ENCODE data around the gene CDHR1. TPM values are rescaled to one million over a fixed set of nuclear protein-coding genes. Genes with fewer than 3 reads are reported as not detected.

The CDHR1 gene
- total and polyA plus RNA-seq, 8 donors, result 0.03 to 0.77 (median 0.49) TPM; not detected in 1

DNA sequence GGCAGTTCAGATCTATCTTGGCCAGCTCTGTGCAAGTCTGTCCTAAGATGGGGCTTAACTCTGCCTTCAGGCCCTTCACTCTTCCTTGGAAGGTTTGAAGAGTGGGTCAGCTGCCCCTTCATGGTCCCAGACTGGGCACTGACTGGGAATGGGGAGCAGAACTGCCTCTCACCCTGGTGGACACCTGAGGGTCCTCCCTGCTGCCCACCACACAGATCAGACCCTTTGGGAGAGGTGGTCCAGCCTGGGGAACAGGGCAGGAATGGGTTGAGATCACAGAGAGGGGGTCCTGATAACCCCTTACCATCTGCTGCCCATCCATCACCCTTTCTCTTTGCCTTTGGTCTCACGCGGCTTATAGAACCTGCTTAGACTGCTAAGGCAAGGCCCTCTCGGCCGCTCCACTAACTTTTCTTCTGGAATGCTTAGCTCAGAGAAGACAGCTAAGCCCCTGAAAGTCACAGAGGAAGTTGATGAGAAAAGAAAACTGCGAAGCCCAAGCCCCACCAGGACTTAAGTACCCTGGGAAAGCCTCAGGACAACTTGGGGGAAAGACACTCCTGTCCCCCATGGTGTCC is 402 bp upstream of the CDHR1 start:
- peaks cover 0 to 10% (median 0%) of the 10 kb centered on the region in 4 donors for H3K27me3 ChIP-seq
- TF ChIP-seq, protein P1, sequence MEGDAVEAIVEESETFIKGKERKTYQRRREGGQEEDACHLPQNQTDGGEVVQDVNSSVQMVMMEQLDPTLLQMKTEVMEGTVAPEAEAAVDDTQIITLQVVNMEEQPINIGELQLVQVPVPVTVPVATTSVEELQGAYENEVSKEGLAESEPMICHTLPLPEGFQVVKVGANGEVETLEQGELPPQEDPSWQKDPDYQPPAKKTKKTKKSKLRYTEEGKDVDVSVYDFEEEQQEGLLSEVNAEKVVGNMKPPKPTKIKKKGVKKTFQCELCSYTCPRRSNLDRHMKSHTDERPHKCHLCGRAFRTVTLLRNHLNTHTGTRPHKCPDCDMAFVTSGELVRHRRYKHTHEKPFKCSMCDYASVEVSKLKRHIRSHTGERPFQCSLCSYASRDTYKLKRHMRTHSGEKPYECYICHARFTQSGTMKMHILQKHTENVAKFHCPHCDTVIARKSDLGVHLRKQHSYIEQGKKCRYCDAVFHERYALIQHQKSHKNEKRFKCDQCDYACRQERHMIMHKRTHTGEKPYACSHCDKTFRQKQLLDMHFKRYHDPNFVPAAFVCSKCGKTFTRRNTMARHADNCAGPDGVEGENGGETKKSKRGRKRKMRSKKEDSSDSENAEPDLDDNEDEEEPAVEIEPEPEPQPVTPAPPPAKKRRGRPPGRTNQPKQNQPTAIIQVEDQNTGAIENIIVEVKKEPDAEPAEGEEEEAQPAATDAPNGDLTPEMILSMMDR (IDR thresholded peaks at IDR 0.05), result no peak
- 51 to 56% methylated on average over 5 of the region's 5 CpGs for WGBS, 2 donors
- H3K36me3 ChIP-seq, result no peaks in the 10 kb centered on the region
- DNase-seq (no peak), ATAC-seq (no peak), FAIRE-seq (no peak)
- no peaks in the 10 kb centered on the region for H3K9me3 ChIP-seq
- H3K4me3 ChIP-seq, result peak overlapping the region in 2 of 4 donors; percentile 29 to 46
- peaks cover 0 to 6% (median 5%) of the 10 kb centered on the region in 3 donors for H3K4me1 ChIP-seq
- H3K27ac ChIP-seq, result no peak overlapping the region
- intact Hi-C loops (cut with DNase I), result no loop called here

DNA sequence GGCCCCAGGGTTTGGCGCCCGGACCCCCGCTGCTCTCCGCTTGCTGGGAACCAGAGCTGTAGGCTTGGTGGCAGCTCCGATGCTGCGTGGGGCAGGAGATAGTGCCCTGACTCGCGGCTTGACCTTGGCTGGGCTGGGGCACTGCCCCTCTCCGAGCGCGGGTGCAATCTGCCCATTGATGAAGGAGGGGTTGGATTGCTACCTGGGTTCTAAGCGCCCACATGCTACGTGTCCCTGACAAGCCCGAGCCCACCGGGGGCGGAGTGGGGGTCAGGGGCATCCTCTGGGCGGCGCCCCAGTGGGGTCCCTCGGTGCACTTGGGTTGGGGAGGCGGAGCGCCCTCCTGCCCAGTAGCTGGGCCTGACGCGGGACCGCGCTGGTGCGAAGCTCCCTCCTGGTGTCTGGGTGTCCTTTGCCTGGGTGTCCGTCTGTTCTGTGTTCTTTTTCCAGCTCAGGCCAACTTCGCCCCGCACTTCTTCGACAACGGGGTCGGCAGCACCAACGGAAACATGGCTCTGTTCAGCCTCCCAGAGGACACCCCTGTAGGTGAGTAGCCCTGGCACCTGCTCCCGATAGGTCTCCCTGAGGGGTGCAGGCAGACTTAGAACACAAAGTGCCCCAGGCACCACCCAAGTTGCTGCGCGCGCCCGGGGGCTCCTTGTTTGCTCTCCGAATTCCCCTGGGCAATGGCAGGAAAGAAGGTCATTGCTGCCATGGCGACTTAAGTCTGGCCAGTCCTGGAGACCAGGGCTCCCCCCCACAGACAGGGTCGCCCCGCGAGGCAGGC is 900 bp downstream of the CDHR1 start:
- no peak for FAIRE-seq
- peaks cover 0 to 10% (median 0%) of the 10 kb centered on the region in 4 donors for H3K27me3 ChIP-seq
- H3K4me1 ChIP-seq, result peaks cover 0 to 6% (median 5%) of the 10 kb centered on the region in 3 donors
- H3K9me3 ChIP-seq, result no peaks in the 10 kb centered on the region
- TF ChIP-seq, protein P1 (IDR thresholded peaks at IDR 0.05), result no peak
- ATAC-seq, result peak in 2 of 4 donors; percentile 9 to 20
- H3K36me3 ChIP-seq, result no peaks in the 10 kb centered on the region
- no peak for DNase-seq
- H3K4me3 ChIP-seq, result peak overlapping the region in 3 of 4 donors; percentile 8 to 46 (median 29)
- WGBS, 2 donors, result 12 to 15% methylated on average over 42 to 43 of the region's 43 CpGs
- H3K27ac ChIP-seq, result no peak overlapping the region
- intact Hi-C loops (cut with DNase I), result no loop called here

DNA sequence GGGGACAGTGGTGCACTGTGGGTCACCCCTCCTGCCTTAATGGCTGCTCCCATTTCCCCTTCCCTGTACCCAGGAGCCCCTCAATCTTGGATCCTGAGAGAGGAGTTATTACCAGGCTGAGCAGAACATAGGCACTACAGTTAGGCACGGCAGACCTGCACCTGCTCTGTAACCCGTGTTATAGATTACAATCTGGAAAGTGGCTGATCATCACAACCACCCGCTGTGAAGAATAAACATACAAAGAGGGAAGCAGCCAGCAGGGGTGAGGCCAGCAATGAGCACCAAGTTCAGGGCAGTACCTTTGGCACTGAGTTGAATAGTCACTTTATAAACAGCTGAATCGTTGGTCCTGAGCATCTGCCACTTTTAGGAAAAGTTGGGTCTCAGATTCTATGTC is 1.7 kb downstream of the CDHR1 start:
- TF ChIP-seq, protein P1 (IDR thresholded peaks at IDR 0.05), result no peak
- no peak overlapping the region for H3K4me3 ChIP-seq
- 9 to 10% methylated on average over 4 of the region's 4 CpGs for WGBS, 2 donors
- ATAC-seq, result peak in 1 of 4 donors; percentile 18
- H3K9me3 ChIP-seq, result no peaks in the 10 kb centered on the region
- no peak overlapping the region for H3K27ac ChIP-seq
- FAIRE-seq, result no peak
- H3K27me3 ChIP-seq, result peaks cover 0 to 10% (median 0%) of the 10 kb centered on the region in 4 donors
- no peak for DNase-seq
- intact Hi-C loops (cut with DNase I), result no loop called here
- peaks cover 0 to 6% (median 5%) of the 10 kb centered on the region in 3 donors for H3K4me1 ChIP-seq
- H3K36me3 ChIP-seq, result no peaks in the 10 kb centered on the region

DNA sequence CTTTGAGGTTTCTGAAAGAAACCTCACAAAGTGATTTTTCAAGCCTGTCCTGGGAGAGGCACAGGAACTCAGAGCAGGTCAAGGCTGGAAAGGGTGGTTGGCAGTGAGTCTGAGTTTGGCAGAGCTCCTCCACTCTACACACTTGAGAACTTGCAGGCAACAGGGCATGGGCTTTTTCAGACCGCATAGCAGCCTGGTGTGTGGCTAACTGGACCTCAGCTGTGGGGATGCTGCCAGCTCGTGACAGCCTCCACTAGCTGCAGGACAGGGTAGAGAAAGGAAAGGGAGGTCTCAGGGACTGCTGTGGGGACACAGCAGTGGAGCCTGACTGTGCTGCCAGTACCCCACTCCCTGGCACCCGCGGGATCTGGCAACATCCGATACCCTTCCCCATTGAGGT is 2.6 kb downstream of the CDHR1 start:
- TF ChIP-seq, protein P1 (IDR thresholded peaks at IDR 0.05), result no peak
- Histone ChIP-seq H3K9me3 (no peaks in the 10 kb centered on the region), H3K27me3 (peaks cover 0 to 10% (median 0%) of the 10 kb centered on the region in 4 donors), H3K4me3 (no peak overlapping the region), H3K4me1 (peaks cover 0 to 6% (median 5%) of the 10 kb centered on the region in 3 donors), H3K36me3 (no peaks in the 10 kb centered on the region), H3K27ac (no peak overlapping the region)
- WGBS, 2 donors, result 45 to 54% methylated on average over 5 of the region's 5 CpGs
- intact Hi-C loops (cut with DNase I), result no loop called here
- ATAC-seq (no peak), DNase-seq (no peak), FAIRE-seq (no peak)

Measured in pancreas (tissue), 10 donors.